ENCODE measurements around the gene CCDC71L. TPM values are rescaled to one million over a fixed set of nuclear protein-coding genes. Genes with fewer than 3 reads are reported as not detected.
"Not testable (repeated sequence)": the region's sequence is repeated elsewhere in the genome, so short reads cannot be mapped to it uniquely, and the experiment has no call there.

The CCDC71L gene
- polyA plus RNA-seq (37.2 and 38.3 TPM in 2 replicates), polyA minus RNA-seq (75.5 and 81.3 TPM in 2 replicates)

DNA sequence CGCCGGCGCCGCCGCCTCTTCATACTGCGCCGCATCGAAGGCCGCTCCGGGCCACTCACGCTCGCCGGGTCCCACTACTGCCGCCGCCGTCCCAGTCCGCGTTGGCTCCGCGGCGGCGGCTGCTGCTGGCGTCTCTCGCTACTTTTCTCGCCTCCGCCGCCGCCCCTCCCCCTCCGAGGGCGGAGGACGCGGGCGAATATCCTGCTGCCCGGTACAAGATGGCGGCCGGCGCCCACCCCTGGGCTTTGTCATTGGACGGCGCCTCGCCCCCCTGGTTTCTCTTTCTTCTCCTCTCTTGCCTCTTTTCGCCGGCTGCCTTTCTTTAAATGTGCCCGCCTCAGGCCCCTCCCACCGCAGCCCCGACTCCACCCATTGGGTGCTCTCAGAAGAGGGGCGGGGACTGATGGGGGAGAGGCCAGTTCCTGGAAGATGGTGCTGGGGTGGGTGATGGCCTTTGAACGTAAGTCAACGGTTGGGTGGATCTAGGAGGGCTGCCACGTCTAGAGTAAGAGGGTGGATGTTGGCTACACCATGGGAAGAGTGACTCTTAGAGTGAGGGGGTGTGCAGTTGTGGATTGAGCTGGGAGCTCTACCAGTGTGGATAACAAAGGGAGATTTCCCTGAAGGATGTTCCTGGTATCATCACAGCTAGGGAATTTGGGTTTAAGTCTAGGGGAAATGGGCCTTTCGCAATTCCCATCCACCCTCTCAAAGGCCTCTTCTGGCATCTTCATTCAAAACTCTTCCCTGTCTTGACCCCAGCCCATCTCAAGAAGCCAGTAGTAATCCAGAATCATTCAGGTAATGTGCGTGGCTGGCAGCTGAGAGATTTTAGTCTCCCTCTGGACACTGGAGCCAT, at the start of gene CCDC71L:
Gene CCDC71L, minus strand, starts transcription at position 297 of the 859 bp plus-strand sequence. Its CDS starts 262 bp downstream, at position 35.
- H3K79me2 ChIP-seq (replicated peaks; ENCODE audit: insufficient read depth, low read length), result peaks cover 20% of the 10 kb centered on the region
- H3F3A ChIP-seq (ENCODE audit: insufficient read depth, low read length, poor library complexity, severe bottlenecking), result no peaks in the 10 kb centered on the region
- TF ChIP-seq POLR2AphosphoS5 (IDR thresholded peaks at IDR 0.05) (peak; percentile 82), TAF1 (IDR thresholded peaks at IDR 0.05; ENCODE audit: low read depth) (peak; percentile 67), MXI1 (conservative IDR thresholded peaks at IDR 0.05; ENCODE audit: poor library complexity, severe bottlenecking) (peak; percentile 40), EP300 (conservative IDR thresholded peaks at IDR 0.05; ENCODE audit: poor library complexity, severe bottlenecking) (peak; percentile 56), RAD21 (conservative IDR thresholded peaks at IDR 0.05) (no peak), SMC3 (conservative IDR thresholded peaks at IDR 0.05; ENCODE audit: poor library complexity) (no peak), EZH2 (IDR thresholded peaks at IDR 0.05; ENCODE audit: borderline replicate concordance, insufficient read depth, low read length, poor library complexity, severe bottlenecking) (no peak)
- TF ChIP-seq, protein P1, sequence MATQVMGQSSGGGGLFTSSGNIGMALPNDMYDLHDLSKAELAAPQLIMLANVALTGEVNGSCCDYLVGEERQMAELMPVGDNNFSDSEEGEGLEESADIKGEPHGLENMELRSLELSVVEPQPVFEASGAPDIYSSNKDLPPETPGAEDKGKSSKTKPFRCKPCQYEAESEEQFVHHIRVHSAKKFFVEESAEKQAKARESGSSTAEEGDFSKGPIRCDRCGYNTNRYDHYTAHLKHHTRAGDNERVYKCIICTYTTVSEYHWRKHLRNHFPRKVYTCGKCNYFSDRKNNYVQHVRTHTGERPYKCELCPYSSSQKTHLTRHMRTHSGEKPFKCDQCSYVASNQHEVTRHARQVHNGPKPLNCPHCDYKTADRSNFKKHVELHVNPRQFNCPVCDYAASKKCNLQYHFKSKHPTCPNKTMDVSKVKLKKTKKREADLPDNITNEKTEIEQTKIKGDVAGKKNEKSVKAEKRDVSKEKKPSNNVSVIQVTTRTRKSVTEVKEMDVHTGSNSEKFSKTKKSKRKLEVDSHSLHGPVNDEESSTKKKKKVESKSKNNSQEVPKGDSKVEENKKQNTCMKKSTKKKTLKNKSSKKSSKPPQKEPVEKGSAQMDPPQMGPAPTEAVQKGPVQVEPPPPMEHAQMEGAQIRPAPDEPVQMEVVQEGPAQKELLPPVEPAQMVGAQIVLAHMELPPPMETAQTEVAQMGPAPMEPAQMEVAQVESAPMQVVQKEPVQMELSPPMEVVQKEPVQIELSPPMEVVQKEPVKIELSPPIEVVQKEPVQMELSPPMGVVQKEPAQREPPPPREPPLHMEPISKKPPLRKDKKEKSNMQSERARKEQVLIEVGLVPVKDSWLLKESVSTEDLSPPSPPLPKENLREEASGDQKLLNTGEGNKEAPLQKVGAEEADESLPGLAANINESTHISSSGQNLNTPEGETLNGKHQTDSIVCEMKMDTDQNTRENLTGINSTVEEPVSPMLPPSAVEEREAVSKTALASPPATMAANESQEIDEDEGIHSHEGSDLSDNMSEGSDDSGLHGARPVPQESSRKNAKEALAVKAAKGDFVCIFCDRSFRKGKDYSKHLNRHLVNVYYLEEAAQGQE (IDR thresholded peaks at IDR 0.05; ENCODE audit: borderline replicate concordance), result peak; percentile 9
- TF ChIP-seq, protein P2, sequence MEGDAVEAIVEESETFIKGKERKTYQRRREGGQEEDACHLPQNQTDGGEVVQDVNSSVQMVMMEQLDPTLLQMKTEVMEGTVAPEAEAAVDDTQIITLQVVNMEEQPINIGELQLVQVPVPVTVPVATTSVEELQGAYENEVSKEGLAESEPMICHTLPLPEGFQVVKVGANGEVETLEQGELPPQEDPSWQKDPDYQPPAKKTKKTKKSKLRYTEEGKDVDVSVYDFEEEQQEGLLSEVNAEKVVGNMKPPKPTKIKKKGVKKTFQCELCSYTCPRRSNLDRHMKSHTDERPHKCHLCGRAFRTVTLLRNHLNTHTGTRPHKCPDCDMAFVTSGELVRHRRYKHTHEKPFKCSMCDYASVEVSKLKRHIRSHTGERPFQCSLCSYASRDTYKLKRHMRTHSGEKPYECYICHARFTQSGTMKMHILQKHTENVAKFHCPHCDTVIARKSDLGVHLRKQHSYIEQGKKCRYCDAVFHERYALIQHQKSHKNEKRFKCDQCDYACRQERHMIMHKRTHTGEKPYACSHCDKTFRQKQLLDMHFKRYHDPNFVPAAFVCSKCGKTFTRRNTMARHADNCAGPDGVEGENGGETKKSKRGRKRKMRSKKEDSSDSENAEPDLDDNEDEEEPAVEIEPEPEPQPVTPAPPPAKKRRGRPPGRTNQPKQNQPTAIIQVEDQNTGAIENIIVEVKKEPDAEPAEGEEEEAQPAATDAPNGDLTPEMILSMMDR (IDR thresholded peaks at IDR 0.05; ENCODE audit: poor library complexity, severe bottlenecking), result no peak
- H3K9me2 ChIP-seq (ENCODE audit: insufficient read depth, low read length), result no peaks in the 10 kb centered on the region
- H3K27ac ChIP-seq (ENCODE audit: low read length), result peak within 1 kb of the TSS; percentile 79
- peak within 1 kb of the TSS; percentile 72 for H3K4me2 ChIP-seq (ENCODE audit: low read length)
- no peaks in the 10 kb centered on the region for H4K20me1 ChIP-seq (ENCODE audit: insufficient read depth)
- peak within 1 kb of the TSS; percentile 82 for H3K4me3 ChIP-seq (ENCODE audit: low read length)
- H2AFZ ChIP-seq (ENCODE audit: low read depth, low read length), result peak within 1 kb of the TSS; percentile 90
- no peaks in the 10 kb centered on the region for H3K36me3 ChIP-seq (ENCODE audit: insufficient read depth, low read length)
- peak within 1 kb of the TSS; percentile 82 for H3K9ac ChIP-seq (ENCODE audit: low read length)
- H3K9me3 ChIP-seq (ENCODE audit: low read length), result no peaks in the 10 kb centered on the region
- no peaks in the 10 kb centered on the region for H3K27me3 ChIP-seq (ENCODE audit: insufficient read depth, low read depth, low read length)

DNA sequence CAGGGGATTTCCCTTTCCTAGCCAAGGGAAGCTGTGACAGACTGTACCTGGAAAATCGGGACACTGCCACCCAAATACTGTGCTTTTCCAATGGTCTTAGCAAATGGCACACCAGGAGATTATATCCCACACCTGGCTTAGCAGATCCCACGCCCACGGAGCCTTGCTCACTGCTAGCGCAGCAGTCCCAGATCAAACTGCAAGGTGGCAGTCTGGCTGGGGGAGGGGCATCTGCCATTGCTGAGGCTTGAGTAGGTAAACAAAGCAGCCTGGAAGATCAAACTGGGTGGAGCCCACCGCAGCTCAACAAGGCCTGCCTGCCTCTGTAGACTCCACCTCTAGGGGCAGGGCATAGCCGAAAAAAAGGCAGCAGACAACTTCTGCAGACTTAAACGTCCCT, 48.6 kb upstream of the CCDC71L start:
- not testable (repeated sequence) for H3K36me3 ChIP-seq (ENCODE audit: insufficient read depth, low read length); H2AFZ ChIP-seq (ENCODE audit: low read depth, low read length); H3F3A ChIP-seq (ENCODE audit: insufficient read depth, low read length, poor library complexity, severe bottlenecking); H3K27ac ChIP-seq (ENCODE audit: low read length); H3K9ac ChIP-seq (ENCODE audit: low read length); H3K9me3 ChIP-seq (ENCODE audit: low read length); H4K20me1 ChIP-seq (ENCODE audit: insufficient read depth); H3K27me3 ChIP-seq (ENCODE audit: insufficient read depth, low read depth, low read length); H3K4me3 ChIP-seq (ENCODE audit: low read length); H3K4me2 ChIP-seq (ENCODE audit: low read length); H3K9me2 ChIP-seq (ENCODE audit: insufficient read depth, low read length); H3K79me2 ChIP-seq (replicated peaks; ENCODE audit: insufficient read depth, low read length)
